GM19035 (cell line): ENCODE measurements around the gene ARHGAP11B.
A peak's percentile ranks its signal among the peaks of the same experiment; 100 is the strongest.
"Not testable (repeated sequence)": the region's sequence is repeated elsewhere in the genome, so short reads cannot be mapped to it uniquely, and the experiment has no call there.

ENCODE experiments used
- ATAC-seq: cut with Tn5 transposase; IDR thresholded peaks from one replicate; pipeline ENCODE4 v1.9.1; 2021; ENCODE audit not compliant: unreplicated experiment

ARHGAP11B gene

DNA sequence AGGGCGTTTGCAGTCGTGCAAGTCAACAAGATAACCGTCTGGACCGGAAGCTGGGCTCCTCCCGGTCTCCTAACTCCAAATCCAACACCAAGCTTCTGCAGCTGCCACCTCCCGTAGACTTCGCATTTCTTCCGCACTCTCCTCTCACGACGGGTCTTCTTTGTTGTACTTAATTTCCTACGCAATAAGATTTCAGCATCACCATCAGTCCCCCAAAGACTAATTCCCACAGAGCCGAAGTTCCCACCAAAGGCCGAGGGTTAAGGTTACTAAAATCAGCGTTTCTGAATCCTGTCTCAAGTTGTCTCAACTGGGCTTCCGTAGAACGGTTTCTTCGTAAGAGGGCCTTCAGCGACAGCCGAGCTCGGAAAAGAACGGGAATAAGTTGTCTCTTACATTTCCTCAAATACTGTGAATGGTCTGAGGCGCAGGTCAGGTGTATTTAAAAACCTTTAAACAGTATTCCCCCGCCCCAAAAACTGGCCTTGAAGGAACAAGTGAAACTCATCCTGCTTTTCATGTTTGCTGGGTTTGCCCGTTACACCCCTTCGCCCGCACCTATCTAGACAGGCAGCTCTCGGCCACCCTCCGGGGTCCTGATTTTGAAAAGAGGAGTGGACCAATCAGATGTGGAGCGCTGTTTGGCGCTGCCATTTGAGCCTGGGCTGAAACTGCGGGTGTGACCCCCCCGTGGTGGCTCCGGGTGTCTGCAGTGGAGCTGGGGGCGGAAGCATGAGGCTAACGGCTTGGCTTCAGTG, at the start of gene ARHGAP11B:
Gene ARHGAP11B, plus strand, starts transcription at position 693 of the 758 bp plus-strand sequence.
- ATAC-seq = peak; percentile 92

DNA sequence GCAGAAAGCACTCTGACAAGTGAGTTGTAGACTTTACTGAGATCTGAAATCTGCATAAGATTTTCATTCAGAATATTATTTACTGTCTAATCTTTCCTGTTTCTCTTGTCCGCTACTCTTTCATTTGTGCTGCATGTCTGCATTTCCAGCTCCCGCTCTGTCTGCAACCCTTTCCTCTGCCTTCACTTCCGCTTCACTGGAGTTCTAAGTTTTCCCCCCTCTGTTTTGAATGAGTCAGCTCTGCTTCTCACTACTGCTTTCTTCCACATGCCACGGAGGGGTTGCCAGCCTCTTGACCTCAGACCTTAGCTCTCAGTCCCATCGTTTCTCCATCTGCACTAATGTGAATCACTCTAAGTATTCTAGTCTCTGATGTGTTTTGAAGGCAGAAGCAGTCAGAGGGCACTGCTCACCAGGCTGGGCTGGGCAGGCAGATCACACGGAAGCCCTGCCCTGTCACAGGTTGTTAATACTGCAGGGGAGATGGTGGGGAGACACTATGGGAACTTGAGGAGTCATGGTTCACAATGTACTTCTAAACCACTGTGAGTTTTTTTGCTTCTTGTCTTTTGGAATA, 46.4 kb upstream of the ARHGAP11B start:
- ATAC-seq = not testable (repeated sequence)

DNA sequence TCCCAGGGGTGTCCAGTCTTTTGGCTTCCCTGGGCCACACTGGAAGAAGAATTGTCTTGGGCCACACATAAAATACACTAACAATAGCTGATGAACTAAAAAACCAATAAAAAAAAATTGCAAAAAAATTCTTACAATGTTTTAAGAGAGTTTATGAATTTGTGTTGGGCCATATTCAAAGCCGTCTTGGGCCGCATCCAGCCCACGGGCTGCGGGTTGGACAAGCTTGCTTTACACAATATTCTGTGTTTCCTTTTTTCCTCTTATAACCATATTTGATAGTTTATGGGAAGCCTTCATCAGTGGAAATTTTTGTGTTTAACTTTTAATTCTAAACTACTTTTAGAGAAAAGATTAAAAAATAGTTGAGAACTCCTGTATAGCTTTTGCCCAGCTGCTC, 45.2 kb upstream of the ARHGAP11B start:
- not testable (repeated sequence) for ATAC-seq

DNA sequence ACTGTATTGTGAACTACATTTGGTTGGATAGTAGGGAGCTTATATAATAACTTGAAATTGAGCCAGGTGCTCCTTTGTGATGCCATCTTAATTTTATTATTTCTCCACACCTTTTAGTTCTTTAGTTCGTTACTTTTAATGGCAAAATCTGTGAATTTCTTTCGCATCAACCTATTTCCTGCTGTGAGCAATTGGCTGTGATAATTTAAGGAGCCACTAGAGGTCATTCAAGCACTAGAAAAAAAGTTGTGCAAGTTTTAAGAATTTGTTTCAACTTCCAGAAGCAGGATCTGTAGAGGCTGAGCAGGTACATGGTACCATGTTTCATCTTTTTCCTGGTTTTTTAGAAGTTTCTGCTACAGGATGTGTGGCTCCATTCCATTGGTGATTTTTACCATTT, 27.0 kb upstream of the ARHGAP11B start:
- not testable (repeated sequence) for ATAC-seq

DNA sequence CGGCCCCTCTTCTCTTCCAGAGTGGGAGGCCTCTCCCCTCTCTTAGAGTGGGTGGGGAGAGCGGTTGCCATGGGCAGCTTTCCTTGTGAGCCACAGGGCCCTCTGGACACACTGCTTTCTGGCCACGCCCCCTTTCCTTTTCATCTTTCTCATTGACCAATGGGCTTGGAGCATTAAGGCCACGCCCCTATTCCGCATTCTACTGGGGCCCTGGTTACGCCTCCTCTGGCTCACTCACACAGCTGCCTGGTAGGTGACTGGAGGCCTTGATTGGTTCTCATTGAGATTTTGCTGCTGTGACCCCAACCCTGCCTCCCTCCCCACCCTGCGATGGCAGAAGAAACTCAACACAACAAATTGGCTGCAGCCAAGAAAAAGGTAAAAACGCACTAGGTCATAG, 22.1 kb upstream of the ARHGAP11B start, which contains the start of gene GOLGA8H:
Gene GOLGA8H, plus strand, starts transcription at position 233 of the 400 bp plus-strand sequence. Its CDS starts 98 bp downstream, at position 331.
- ATAC-seq = not testable (repeated sequence)

DNA sequence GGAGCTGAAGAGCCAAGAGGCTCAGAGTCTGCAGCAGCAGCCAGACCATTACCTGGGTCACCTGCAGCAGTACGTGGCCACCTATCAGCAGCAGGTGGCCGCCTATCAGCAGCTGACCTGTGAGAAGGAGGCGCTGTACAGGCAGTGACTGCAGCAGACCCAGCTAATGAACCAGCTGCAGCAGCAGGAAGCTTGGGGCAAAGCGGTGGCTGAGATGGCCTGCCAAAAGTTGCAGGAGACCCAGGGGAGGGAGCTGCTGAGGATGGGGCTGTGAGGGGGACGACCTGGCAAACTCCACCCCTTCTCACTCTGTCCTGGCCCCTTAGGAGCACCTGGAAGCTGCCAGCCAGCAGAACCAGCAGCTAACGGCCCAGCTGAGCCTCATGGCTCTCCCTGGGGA, 13.7 kb upstream of the ARHGAP11B start:
- ATAC-seq = not testable (repeated sequence)

DNA sequence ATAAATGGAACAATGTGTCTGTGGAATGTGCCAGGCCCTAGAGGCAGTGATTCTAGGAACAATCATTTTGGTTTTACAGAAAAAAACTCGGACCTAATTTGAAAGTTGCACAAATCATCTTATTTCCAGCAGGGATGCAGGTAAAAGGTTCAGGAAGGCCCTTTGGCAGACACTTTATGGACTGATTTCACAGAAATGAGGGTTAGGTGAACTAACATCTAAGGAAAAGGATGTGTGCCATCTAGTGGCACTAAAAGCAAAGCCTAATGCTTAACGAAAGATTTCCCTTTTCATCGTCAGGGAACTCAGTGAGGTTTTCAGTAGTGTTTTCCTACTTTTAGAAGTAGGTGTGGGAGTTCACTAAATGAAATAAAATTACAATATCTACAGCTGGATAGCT, 4.6 kb upstream of the ARHGAP11B start:
- not testable (repeated sequence) for ATAC-seq

DNA sequence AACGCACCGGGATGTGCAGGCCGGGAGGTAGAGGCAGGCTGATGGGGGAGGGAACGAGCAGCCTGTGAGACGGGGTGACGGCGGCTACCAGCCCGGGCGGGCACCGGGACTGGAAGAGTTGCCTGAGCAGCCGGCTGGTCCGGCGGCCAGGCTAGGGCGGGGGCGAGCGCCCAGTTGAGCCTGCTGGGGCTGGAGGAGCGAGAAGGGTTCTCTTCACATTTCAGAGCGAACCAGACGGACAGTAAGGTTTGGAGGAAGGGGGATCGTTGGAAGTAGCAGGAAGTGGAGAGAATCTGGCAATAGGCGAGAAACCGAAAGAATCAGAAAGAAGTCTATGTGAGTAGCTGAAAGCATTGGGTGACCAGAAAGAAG, 252 bp downstream of the ARHGAP11B start:
- peak; percentile 1 for ATAC-seq

DNA sequence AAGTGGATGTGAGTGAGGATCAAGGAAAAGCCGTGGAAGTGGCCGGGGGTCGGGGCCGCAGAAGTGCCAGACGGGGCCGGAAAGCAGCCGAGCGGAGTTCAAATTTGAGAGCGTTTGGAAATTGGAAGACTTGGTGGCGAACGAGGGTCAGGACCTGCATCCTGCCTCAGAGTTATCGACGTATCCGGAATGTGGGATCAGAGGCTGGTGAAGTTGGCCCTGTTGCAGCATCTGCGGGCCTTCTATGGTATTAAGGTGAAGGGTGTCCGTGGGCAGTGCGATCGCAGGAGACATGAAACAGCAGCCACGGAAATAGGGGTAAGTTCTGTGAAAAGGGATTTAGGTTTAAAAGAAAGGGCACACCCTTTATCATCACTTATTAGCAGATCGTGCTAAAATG, 704 bp downstream of the ARHGAP11B start:
- not testable (repeated sequence) for ATAC-seq

DNA sequence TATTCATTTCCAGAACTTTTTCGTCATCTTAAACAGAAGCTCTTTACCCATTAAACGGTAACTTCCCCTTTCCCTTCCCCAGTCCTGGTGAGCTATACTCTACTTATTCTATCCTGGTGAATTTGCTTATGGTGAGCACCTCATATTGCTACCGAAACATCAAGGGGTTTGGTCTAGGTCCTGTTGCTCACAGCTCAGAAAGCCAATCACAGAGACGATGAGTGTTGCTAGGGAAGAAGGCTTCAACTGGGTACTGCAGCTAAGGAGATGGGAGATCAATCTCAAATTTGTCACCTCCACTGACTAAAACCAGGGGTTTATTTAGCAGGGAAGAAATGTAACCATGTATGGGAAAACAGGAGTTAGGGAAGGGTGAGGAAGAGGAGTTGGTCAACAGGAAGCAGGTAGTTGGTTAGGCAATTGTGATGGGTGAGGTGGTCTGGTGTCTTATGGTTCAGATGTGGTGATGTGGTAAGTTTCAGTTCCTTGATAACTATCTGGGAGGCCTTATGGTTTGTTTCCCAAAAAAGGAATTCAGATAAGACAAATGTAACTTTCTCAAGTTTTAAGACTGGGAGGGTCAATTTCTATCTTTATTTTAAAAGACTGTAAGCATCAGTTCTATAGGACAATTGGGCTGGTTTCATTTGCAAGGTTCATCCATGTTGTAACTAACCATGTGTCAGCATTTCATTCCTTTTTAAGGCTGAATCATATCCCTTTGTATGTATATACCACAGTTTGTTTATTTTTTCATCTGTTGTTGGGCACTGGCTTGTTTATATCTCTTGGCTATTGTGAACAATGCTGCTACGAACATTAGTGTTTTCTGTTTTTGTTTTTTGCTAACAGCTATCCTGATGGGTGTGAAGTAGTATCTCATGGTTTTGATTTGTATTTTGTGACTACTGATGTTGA, 24.3 kb downstream of the ARHGAP11B start:
- ATAC-seq = peak; percentile 90

DNA sequence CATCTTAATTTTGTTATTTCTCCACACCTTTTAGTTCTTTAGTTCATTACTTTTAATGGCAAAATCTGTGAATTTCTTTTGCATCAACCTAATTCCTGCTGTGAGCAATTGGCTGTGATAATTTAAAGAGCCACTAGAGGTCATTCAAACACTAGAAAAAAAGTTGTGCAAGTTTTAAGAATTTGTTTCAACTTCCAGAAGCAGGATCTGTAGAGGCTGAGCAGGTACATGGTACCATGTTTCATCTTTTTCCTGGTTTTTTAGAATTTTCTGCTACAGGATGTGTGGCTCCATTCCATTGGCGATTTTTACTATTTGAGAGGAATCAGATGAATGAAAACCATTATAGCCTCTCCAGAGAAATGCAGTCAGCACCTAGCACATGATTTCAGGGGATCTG, 35.2 kb downstream of the ARHGAP11B start:
- ATAC-seq = not testable (repeated sequence)

DNA sequence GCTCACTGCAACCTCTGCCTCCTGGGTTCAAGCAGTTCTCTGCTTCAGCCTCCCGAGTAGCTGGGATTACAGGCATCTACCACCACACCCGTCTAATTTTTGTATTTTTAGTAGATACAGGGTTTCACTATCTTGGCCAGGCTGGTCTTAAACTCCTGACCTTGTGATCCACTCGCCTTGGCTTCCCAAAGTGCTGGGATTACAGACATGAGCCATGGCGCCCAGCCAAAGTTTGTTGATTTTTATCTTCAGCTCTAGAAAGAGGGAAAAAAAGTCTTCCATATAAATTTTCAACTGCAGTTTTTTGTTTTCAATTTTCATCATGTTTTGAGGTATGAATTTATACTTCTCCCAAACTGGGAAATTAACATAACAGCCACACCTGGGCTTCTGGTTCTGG, 43.7 kb downstream of the ARHGAP11B start:
- not testable (repeated sequence) for ATAC-seq

DNA sequence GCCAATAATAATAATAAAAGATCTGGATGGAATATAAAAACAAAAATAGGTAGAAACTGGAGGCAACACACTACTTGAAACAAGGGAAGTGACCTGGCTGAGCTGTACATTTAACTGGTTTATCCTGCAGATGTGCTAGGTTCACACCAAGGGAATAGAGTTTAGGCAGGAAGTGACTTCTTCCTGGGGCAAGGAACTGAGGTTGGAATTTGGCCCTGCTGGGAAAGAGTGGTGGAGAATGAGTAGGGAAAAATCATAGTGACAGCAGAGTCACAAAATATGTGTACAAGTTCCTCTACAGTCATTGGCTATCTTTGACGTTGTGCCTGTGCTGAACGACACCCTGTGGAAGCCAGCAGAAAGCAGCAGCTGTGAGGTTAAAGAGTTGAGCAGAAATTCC, 44.1 kb downstream of the ARHGAP11B start:
- ATAC-seq = no peak

DNA sequence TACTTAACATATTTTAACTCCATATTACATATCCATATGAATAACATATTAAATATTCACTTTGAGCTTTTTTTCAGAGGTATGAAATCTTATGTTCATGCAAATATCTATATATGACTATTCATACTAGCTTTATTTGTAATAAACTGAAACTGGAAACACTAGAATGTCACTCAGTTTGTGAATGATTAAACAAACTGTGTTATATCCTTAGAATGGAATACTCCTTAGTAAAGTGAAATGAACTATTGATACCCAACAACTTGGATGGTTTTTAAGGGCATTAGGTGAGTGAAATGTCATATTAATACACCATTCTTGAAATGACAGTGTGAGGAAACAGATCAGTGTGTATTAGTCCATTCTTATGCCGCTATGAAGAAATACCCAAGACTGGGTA, 45.4 kb downstream of the ARHGAP11B start:
- ATAC-seq = no peak

DNA sequence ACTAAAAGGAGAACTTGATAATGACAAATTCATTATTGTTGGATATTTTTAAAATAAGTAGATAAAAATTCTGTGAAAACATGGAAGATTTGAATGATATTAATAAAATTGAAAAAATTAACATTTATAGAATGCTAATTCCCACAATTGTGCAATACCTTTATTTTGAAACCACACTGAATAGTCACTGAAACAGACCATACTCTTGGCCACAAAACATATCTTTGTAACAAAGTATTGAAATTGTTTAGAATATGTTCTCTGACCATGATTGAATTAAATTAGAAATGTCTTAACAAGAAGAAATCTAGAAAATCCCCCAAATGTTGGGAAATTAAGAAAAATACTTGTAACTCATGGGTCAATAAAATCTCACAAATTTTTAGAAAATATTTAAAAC, 49.2 kb downstream of the ARHGAP11B start:
- no peak for ATAC-seq

DNA sequence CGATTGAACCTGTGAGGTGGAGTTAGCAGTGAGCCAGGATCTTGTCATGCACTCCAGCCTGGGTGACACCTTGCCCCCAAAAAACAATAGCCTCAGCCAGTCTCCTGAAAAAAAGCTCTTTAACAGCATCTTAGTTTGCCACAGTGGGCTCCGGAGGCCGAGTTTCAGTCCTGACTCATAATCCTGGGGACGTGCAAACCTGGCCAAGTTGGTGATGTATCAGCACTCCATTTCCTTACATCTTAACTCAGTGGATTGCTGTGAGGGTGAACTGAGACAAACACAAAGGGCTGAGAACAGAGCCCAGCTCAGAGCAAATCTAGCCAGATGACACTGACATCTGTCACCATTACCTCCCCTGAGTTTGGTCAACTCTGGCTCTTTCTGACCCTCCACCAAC, 50.0 kb downstream of the ARHGAP11B start:
- not testable (repeated sequence) for ATAC-seq

DNA sequence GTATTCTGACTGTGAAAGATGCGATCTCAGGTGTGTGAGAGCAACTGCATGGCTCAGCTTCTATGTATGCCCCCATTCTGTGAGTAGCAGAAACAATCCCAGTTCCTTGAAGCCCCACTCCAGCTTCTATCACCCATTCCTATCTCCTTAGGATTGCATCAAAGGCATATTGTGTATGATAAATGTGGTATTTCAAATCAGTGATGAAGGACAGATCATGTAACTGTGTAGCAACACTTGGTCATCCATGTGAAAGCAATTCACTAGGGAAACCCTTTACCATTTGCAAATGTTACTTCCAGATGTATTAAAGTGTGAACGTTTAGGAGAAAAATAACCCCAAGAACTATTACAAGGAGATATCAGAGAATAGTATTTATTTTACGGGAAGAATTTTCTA, 55.1 kb downstream of the ARHGAP11B start:
- not testable (repeated sequence) for ATAC-seq

DNA sequence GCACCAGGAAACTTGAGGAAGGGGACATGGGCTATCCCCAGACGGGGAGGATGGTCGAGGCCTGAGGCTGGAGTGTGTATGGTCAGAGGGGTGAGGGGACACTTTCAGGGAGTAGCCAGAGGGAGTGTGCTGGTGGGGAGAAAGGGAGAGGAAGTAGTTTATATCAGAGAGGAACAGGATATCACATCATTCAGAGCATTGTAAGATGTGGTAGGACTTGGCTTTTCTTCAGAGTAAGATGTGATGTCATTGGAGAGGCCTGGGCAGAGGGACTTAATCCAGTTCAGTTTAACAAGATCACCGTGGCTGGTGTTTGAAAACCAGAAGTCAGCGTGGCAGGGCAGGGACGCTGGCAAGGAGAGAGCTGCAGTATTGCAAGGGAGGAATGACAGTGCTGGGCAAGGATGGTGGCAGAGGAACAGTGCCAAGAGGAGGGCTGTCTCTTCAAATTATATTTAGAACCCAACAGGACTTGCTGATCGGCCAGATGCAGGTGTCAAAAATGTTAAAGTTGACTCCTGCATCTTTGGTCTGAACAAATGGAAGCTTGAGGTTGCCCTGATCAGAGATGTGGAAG, 59.9 kb downstream of the ARHGAP11B start:
- ATAC-seq = not testable (repeated sequence)

DNA sequence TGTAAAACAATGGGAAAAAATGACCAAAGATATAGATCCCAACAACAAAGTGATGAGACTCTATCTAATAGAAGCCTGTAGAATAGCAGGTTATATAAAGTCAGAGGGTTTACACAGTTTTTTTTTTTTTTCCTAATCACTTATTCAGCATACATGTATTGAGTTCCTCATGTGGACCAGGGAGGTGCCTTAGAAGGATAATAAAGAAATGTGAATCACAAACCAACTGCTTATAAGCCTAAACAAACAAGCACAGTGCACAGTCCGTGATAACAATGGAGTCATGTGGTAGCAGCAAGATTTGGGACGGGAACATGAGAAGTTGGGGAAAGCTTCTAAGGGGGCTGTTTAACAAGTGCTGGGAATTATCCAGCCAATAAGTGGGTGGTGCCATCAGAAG, 60.7 kb downstream of the ARHGAP11B start:
- not testable (repeated sequence) for ATAC-seq
